Smooth muscle cell (in vitro differentiated cells): ENCODE measurements around the gene CISD1. TPM values are rescaled to one million over a fixed set of nuclear protein-coding genes. Genes with fewer than 3 reads are reported as not detected.
A peak's percentile ranks its signal among the peaks of the same experiment; 100 is the strongest.

Experiments used
- DNase-seq: peaks from one replicate; lab custom pipeline; 2025; ENCODE audit not compliant: unreplicated experiment; lab: John Stamatoyannopoulos, UW
- H2AFZ ChIP-seq: fragments of 200-600 bp; sonication (generic); 2 replicates; pipeline ENCODE4 v1.6.0; 2016; ENCODE audit warnings: antibody characterized with exemption, low read depth, mild to moderate bottlenecking
- H3F3A ChIP-seq: fragments of 200-600 bp; sonication (generic); 2 replicates; pipeline ENCODE4 v1.6.0; 2017; ENCODE audit warnings: antibody characterized with exemption, low read depth
- H3K27ac ChIP-seq: fragments of 200-600 bp; sonication (generic); 2 replicates; pipeline ENCODE4 v1.5.1; 2016; ENCODE audit warnings: low read depth, mild to moderate bottlenecking
- H3K27me3 ChIP-seq: fragments of 200-600 bp; sonication (generic); 2 replicates; pipeline ENCODE4 v1.6.1; 2016; ENCODE audit warnings: low read depth, mild to moderate bottlenecking
- H3K36me3 ChIP-seq: fragments of 200-600 bp; sonication (generic); 2 replicates; pipeline ENCODE4 v1.5.1; 2016; ENCODE audit warnings: low read depth
- H3K4me1 ChIP-seq: fragments of 200-600 bp; sonication (generic); 2 replicates; pipeline ENCODE4 v1.5.1; 2016; ENCODE audit warnings: low read depth
- H3K4me2 ChIP-seq: fragments of 200-600 bp; sonication (generic); 2 replicates; pipeline ENCODE4 v1.6.0; 2016; ENCODE audit warnings: mild to moderate bottlenecking
- H3K4me3 ChIP-seq: fragments of 200-600 bp; sonication (generic); 2 replicates; pipeline ENCODE4 v1.5.1; 2016; ENCODE audit warnings: mild to moderate bottlenecking
- H3K79me2 ChIP-seq: fragments of 200-600 bp; sonication (generic); 2 replicates; pipeline ENCODE4 v1.6.0; 2016; ENCODE audit warnings: low read depth, mild to moderate bottlenecking
- H3K9ac ChIP-seq: fragments of 200-600 bp; sonication (generic); 2 replicates; pipeline ENCODE4 v1.6.0; 2016; ENCODE audit warnings: low read depth
- H3K9me3 ChIP-seq: fragments of 200-600 bp; sonication (generic); replicated peaks from 2 replicates; pipeline ENCODE4 v1.5.1; 2016; ENCODE audit warnings: low read depth
- H4K20me1 ChIP-seq: fragments of 200-600 bp; sonication (generic); 2 replicates; pipeline ENCODE4 v1.6.0; 2016; ENCODE audit warnings: low read depth
- CTCF ChIP-seq: fragments of 200-600 bp; sonication (generic); IDR thresholded peaks from 2 replicates; pipeline ENCODE4 v1.5.1; 2017; ENCODE audit warnings: borderline replicate concordance, mild to moderate bottlenecking, antibody characterized with exemption; ENCODE audit not compliant: insufficient read depth, poor library complexity, severe bottlenecking
- WGBS: methylation state at CpG from one replicate; pipeline ENCODE4 v1.1.7; 2016; ENCODE audit warnings: low lambda C conversion rate; 5-methylcytosine and 5-hydroxymethylcytosine counted together
- polyA plus RNA-seq: library from polyadenylated mRNA; unstranded; fragments of >200 nt; fragmentation: Nextera tagmentation; extraction: Ambion mirVana; gene quantifications from 2 replicates; pipeline ENCODE4 v1.2.1, GENCODE V29; 2016
- total RNA-seq: library from RNA; depleted of rRNA; stranded (reverse); fragments of >200 nt; gene quantifications from 2 replicates; pipeline ENCODE4 v1.2.3, GENCODE V29; 2014

CISD1 gene
- total and polyA plus RNA-seq, 2 experiments from 2014 or later, result 14.2 to 37.4 TPM

DNA sequence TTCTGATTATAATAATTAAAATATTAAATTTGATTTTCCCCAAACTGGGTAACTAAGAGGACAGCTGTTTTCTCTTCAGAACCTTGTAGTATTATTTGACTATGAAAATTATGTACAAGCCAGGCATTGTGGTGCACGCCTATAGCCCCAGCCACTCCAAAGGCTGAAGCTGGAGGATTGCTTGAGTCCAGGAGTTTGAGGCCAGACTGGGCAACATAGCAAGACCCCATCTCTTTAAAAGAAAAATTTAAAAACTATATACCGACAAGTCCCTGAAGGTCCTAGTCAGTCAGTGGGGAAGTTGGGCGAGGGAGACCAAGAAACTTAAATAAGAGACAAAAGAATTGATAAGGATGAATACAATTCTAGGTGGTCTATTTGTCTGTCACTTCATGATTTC lies 38.7 kb downstream of the CISD1 start:
- no peak overlapping the region for H3K27ac ChIP-seq
- 88% methylated on average over 3 of the region's 3 CpGs for WGBS

GRCh38 chr10:58311026-58311425 lies 42.1 kb downstream of the CISD1 start:
- Histone ChIP-seq H3K9ac (no peak overlapping the region), H3K4me2 (no peak overlapping the region), H3K27me3 (peaks cover 3% of the 10 kb centered on the region), H3F3A (no peaks in the 10 kb centered on the region), H3K4me1 (no peaks in the 10 kb centered on the region), H3K27ac (no peak overlapping the region), H4K20me1 (no peaks in the 10 kb centered on the region), H2AFZ (no peak overlapping the region), H3K79me2 (no peaks in the 10 kb centered on the region), H3K4me3 (no peak overlapping the region), H3K9me3 (no peaks in the 10 kb centered on the region), H3K36me3 (no peaks in the 10 kb centered on the region)
- TF ChIP-seq CTCF, result no peak
- DNase-seq, result no peak

More for the DNA sequence above, 38.7 kb downstream of the CISD1 start:
- Histone ChIP-seq H3K9me3 (no peaks in the 10 kb centered on the region), H3K79me2 (no peaks in the 10 kb centered on the region), H2AFZ (no peak overlapping the region), H3K4me3 (no peak overlapping the region), H3K4me2 (no peak overlapping the region), H3K36me3 (no peaks in the 10 kb centered on the region), H3F3A (no peaks in the 10 kb centered on the region), H3K27me3 (peaks cover 6% of the 10 kb centered on the region), H3K9ac (no peak overlapping the region), H3K4me1 (no peaks in the 10 kb centered on the region), H4K20me1 (no peaks in the 10 kb centered on the region)
- TF ChIP-seq CTCF, result no peak
- no peak for DNase-seq

GRCh38 chr10:58316874-58317273 lies 47.9 kb downstream of the CISD1 start:
- Histone ChIP-seq H3K79me2 (no peaks in the 10 kb centered on the region), H3K4me3 (no peak overlapping the region), H3K4me2 (no peak overlapping the region), H2AFZ (no peak overlapping the region), H3K9me3 (no peaks in the 10 kb centered on the region), H3K36me3 (no peaks in the 10 kb centered on the region), H3F3A (no peaks in the 10 kb centered on the region), H3K27me3 (no peaks in the 10 kb centered on the region), H3K4me1 (peaks cover 4% of the 10 kb centered on the region), H3K27ac (no peak overlapping the region), H3K9ac (no peak overlapping the region), H4K20me1 (no peaks in the 10 kb centered on the region)
- DNase-seq, result no peak
- no peak for TF ChIP-seq CTCF

GRCh38 chr10:58318346-58318745 lies 49.4 kb downstream of the CISD1 start:
- Histone ChIP-seq H3F3A (no peaks in the 10 kb centered on the region), H4K20me1 (no peaks in the 10 kb centered on the region), H3K4me1 (peaks cover 4% of the 10 kb centered on the region), H2AFZ (no peak overlapping the region), H3K79me2 (no peaks in the 10 kb centered on the region), H3K27ac (peak overlapping the region; percentile 29), H3K4me3 (no peak overlapping the region), H3K9ac (peak overlapping the region; percentile 33), H3K9me3 (no peaks in the 10 kb centered on the region), H3K27me3 (no peaks in the 10 kb centered on the region), H3K36me3 (no peaks in the 10 kb centered on the region), H3K4me2 (peak overlapping the region; percentile 68)
- no peak for DNase-seq
- WGBS, result 28% methylated on average over 2 of the region's 2 CpGs
- no peak for TF ChIP-seq CTCF
